GM10248 (cell line): ENCODE measurements around the gene TDRD1.

Source experiments
- CTCF ChIA-PET: fragments of 300-600 bp; sonication (Branson Sonifier 250); formaldehyde crosslinking; extraction: SDS; loops from one replicate; lab custom pipeline; 2021; ENCODE audit warnings: antibody characterized with exemption; lab: Yijun Ruan, JAX
- POLR2A ChIA-PET: fragments of 350-650 bp; sonication (Branson Sonifier 250); formaldehyde crosslinking; extraction: SDS; loops from one replicate; lab custom pipeline; 2020; ENCODE audit warnings: antibody characterized with exemption; lab: Yijun Ruan, JAX
- DNase-seq: peaks from one replicate; pipeline ENCODE4 v3.0.0; 2012; ENCODE audit errors: extremely low spot score
- TF ChIP-seq, protein P1 (sequence below): IDR thresholded peaks from 2 replicates; pipeline ENCODE4 v1.5.1; 2012; ENCODE audit warnings: mild to moderate bottlenecking, low read depth; ENCODE audit errors: extremely low read depth, missing control alignments, control extremely low read depth

TDRD1 gene

DNA sequence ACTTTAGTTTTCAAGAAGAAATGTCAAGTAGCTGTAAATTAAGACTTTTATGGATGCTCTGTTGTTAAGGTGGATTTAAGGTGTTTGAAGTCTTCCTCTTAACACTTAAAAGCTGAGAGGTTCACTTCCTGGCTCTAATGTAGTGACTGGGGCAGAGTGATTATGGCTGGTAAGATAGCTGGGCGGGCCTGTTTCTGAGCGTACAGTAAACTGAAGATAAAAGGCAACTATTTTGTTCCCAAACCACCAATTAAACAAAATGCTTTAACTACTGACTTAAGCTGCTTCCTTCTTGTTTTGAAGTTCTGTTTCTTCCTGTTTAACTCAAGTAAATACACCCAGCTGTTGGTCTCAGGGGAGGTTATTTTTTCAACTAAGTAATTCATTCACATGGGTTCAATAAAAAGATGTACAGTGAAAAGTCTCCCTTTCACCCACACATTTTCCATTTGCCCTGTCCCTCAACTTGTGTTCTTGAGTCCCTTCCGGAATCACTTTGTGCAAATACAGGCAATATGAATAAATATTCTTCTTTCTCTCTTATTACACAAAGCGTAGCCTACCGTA is 79.2 kb downstream of the TDRD1 start:
- TF ChIP-seq, protein P1, sequence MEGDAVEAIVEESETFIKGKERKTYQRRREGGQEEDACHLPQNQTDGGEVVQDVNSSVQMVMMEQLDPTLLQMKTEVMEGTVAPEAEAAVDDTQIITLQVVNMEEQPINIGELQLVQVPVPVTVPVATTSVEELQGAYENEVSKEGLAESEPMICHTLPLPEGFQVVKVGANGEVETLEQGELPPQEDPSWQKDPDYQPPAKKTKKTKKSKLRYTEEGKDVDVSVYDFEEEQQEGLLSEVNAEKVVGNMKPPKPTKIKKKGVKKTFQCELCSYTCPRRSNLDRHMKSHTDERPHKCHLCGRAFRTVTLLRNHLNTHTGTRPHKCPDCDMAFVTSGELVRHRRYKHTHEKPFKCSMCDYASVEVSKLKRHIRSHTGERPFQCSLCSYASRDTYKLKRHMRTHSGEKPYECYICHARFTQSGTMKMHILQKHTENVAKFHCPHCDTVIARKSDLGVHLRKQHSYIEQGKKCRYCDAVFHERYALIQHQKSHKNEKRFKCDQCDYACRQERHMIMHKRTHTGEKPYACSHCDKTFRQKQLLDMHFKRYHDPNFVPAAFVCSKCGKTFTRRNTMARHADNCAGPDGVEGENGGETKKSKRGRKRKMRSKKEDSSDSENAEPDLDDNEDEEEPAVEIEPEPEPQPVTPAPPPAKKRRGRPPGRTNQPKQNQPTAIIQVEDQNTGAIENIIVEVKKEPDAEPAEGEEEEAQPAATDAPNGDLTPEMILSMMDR: no peak
- ChIA-PET POLR2A (no interaction called here), CTCF (interaction anchor here (0.8 kb wide), 1 partner anchor 46 kb away, joined by 3 read pairs; no protein-coding TSS in a partner anchor)
- DNase-seq: no peak

DNA sequence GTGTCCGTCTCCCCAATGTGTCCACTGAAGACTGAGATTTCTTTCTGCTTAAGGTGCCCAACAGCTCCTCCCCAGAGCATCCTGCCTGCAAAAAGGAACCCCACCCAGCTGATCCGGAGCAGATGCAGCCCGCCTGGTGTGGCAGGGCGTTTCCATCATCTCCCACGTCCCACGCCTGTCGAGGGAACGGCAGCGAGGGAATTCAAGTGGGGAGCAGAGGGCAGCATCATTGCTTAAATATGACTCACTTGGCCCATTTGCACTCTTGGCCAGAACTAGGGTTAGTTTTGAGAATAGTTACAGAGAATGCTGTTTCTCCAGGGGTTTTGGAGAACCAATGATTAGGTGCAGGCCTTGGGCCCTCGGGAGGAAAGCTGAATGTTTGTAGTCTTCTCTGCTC is 80.7 kb downstream of the TDRD1 start:
- TF ChIP-seq, protein P1: no peak
- CTCF ChIA-PET: interaction anchor here (1.3 kb wide), 1 partner anchor 44 kb away, joined by 3 read pairs; no protein-coding TSS in a partner anchor
- POLR2A ChIA-PET: no interaction called here
- DNase-seq: no peak

DNA sequence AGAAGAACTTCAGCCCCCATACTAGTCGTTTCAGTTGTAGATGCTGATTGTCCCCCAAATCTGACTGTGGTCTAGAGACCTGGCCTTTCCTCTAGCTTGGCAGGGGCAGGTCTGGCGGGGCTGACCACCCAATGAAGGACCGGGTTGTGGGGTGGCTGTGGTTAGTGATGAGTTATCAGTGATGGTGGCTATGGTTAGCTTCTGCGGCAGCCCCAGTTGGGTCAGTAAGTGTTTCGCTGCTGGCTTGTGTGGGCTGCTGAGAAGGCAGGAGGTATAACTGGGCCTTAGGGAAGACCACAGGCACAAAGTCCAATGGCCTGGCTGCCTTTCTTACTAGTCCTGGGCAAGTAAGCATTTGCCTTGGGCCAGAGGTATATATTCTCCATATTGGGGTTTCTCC is 81.2 kb downstream of the TDRD1 start:
- ChIA-PET CTCF (interaction anchor here (1.2 to 1.3 kb wide), 2 partner anchors 15 to 44 kb away, joined by 3 read pairs; no protein-coding TSS in a partner anchor), POLR2A (no interaction called here)
- no peak for DNase-seq
- TF ChIP-seq, protein P1: no peak

DNA sequence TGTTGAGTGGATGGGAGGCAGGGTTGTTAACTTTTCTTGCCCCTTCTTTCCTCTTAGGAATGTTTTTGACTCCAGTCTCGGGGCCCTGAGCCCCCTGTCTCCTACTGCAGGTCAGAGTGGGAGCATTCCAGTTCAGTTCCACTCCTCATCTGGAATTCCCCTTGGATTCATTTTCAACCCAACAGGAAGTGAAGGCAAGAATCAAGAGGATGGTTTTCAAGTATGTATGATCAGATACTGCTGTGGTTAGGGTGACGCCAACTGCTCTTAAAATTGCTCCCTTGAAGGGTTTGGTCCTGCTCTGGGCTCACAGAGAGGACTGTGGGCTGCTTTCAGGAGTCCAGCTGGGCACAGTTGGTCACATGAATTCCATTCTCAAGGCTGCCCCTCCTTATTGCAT is 81.9 kb downstream of the TDRD1 start:
- DNase-seq: no peak
- CTCF ChIA-PET: interaction anchor here (1.2 to 1.3 kb wide), 2 partner anchors 16 to 43 kb away, joined by 3 read pairs; no protein-coding TSS in a partner anchor
- TF ChIP-seq, protein P1: no peak
- POLR2A ChIA-PET: no interaction called here

DNA sequence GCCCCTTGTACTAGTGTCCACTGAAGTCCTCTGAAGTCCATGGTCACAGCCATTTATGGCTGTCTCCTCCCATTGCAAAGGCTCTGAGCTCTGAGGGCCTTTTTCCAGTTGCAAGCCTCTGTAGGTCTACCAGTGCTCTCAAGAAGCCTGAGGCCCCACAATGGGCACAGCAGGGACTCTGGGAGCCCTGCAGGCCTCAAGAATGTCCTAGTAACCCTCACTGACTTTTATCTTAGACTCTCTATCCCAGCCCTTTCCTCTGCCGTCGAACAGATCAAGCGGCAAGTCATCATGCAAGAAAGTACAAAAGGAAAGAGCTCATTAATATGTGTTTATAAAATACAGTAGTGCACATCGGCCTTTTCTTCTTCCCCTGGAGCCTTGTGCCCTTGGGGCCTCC is 83.3 kb downstream of the TDRD1 start:
- TF ChIP-seq, protein P1: no peak
- DNase-seq: no peak
- ChIA-PET CTCF (interaction anchor here (0.6 to 1.4 kb wide), 2 partner anchors 21 to 42 kb away, joined by 3 read pairs; no protein-coding TSS in a partner anchor), POLR2A (no interaction called here)

DNA sequence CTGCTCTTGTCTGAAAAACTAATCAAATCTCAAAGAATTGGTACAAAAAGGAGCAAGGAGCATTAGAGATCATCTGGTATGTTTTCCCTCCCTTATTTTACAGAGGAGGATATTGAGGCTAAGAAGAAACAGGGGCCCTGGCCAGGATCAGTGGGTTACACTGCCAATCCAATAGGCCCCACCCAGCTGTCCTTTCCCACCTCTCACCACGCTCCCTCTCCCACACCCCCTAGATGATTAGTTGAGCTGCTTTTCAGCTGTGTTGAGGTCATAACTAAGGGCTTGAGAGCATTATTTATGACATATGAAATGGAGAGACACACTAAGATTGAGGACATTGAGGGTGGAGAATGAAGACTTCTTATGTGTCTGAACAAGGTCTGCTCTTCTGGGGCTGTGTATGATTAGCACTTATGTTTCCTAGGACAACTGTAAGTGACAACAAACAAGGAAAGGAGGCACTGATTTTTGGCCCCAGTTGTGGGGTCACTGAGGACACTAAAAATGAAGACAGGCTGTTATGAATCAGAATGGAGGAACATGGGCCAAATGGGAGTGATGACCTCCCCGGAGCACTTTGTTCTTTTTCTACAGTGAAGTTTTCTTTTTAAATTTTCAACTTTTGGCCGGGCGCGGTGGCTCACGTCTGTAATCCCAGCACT is 86.4 kb downstream of the TDRD1 start:
- DNase-seq: no peak
- ChIA-PET CTCF (interaction anchor here (1.0 kb wide), 1 partner anchor 16 kb away, joined by 3 read pairs; no protein-coding TSS in a partner anchor), POLR2A (no interaction called here)
- TF ChIP-seq, protein P1: no peak
